ENCODE data around the gene MAPK6.

The MAPK6 gene

DNA sequence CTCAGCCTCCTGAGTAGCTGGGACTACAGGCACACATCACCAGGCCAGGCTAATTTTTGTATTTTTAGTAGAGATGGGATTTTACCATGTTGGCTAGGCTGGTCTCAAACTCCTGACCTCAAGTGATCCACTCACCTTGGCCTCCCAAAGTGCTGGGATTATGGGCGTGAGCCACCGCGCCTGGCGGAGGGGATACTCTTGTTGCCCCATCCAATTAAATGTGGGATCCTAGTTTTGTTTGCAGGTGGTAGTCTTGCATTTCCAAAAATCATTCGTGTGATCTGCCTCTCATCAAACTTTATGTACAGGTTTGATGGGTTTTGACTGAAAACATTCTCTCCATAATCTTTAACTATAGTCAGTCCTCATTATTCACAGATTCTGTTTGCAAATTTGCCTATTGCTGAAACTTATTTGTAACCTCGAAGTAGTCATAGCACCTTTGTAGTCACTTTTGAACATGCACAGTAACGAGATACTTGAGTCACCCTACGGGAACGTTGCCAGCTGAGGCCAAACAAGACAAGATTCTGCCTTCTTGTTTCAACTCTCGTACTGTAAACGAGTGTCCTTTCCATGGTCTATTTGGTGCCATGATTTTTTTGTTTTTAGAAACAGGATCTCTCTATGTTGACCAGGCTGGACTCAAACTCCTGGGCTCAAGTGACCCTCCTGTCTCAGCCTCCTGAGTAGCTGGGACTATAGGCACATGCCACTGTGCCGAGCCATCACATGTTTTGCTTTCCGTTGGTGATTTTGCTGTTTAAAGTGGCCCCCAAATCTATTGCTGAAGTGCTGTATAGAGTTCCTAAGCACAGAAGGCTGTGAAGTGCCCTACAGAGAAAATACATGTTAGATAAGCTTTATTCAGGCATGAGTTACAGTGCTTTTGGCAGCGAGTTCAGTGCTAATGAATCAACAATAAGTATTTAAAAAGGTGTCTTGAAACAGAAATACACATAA lies 8.1 kb upstream of the MAPK6 start:
- DNase-seq (ENCODE audit: low read depth in 2 of 2) = no peak

DNA sequence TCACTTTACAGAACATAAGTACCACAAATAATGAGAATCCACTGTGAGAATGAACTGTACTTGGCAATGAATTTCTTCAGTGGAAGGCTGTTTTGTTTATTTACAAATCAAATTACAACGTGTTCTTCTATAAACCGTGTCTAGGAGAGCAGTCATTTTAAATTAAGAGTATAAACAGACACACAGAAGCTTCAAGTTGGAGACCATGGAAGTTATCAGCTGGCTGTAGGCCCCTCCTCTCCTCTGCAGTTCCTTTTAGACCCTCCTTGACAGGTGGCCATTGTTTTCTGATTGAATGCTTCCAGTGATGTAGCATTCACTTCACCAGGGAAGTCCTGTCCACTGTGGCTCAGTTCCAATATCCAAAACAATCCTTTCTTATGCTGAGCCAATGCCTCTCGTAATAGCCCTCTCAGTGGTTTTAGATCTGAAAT lies 7.3 kb upstream of the MAPK6 start:
- no peak for DNase-seq (ENCODE audit: low read depth in 2 of 2)

DNA sequence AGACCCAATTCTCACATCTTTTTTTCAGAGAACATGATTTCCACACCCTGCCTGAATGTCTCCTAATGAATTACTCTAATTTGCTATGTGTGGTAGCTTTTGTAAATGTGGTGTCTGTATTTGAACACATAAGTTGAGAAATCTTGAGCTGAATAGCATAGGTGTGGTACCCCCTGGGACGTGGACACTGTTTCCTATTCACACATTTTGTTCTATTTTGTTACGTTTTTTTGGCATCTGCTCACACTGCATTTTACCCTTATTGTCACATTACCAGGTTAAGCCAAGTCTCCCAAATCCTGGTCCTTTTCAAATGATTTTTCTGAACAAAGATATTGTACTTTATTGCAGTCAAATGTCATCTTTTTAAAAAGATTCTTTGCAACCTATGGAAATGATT lies 6.8 kb upstream of the MAPK6 start:
- DNase-seq (ENCODE audit: low read depth in 2 of 2) = no peak

DNA sequence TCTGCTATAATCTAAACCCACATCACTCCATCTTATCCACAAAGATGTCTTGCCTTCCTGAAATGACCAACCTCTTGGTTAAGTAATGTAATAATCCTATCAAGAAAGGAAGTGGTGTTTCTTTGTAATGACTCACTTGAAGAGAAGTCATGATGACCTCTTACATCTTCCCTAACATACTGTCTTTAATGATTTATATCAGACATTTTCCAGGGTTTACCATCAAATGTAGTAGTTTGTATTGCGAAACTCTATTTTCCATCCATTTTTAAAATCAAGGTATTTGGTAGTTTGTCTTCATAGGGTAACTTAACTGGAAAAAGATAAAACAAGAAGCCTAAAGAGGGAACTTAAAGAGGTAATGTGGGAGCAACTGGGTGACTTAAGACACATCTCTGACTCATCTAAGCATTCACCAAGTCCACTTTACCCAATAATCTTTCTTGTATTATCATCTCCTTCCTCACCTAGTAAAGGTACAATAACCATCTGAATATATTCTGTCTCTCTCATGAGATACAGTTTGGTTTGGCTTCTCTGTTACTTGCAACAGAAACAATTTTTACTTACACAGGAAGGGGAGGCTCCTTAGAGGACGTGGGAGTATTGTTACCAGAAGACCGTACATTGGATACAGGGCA lies 5.7 kb upstream of the MAPK6 start:
- DNase-seq (ENCODE audit: low read depth in 2 of 2) = no peak

DNA sequence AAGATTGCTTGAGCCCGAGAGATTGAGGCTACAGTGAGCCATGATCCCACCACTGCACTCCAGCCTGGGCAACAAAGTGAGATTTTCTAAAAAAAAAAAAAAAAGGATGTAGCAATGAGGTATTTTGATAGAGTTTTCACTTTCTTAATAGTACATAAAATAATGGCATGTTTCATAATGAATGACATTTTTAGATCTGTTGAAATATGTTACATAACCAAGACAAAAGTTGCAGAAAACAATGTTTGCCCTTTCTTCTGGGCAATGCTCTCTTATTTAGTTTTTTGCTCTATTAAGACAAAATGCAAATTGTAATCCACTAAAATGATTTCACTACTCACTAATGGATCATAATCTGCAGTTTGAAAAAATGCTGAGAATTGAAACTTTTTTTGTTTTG lies 4.4 kb upstream of the MAPK6 start:
- no peak for DNase-seq (ENCODE audit: low read depth in 2 of 2)

DNA sequence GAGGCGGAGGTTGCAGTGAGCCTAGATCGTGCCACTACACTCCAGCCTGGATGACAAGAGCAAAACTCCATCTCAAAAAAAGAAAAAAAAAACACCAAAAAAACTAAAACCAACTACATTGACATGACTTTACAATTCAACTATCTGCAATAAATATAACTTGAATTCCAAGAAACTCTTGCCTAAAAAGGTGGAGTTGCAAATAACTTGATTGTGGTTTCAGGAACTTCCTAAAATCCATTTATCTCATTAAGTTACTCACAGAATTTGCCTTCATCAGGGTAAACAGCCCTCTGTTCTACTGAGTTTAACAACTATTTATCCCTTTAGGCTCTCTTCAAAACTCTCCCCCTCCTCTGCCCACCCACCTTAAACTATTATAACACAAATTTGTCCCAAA lies 2.7 kb upstream of the MAPK6 start:
- no peak for DNase-seq (ENCODE audit: low read depth in 2 of 2)

DNA sequence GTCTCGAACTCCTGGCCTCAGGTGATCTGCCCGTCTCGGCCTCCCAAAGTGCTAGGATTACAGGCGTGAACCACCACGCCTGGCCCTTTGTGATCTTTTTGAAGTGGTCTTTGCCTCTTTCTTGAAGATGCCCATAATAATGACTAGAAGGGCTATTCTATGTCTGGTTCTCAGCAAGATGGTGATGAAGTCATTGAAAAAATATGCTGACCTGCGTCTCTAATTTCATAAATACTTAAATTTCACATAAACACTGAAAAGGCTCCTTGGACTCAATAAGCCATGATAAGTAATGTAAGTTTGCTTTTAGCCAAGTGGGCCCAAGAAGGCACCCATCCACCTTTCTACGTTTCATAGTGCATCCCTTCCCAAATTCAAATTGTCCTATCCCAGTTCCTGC lies 775 bp upstream of the MAPK6 start:
- DNase-seq (ENCODE audit: low read depth in 2 of 2) = no peak

DNA sequence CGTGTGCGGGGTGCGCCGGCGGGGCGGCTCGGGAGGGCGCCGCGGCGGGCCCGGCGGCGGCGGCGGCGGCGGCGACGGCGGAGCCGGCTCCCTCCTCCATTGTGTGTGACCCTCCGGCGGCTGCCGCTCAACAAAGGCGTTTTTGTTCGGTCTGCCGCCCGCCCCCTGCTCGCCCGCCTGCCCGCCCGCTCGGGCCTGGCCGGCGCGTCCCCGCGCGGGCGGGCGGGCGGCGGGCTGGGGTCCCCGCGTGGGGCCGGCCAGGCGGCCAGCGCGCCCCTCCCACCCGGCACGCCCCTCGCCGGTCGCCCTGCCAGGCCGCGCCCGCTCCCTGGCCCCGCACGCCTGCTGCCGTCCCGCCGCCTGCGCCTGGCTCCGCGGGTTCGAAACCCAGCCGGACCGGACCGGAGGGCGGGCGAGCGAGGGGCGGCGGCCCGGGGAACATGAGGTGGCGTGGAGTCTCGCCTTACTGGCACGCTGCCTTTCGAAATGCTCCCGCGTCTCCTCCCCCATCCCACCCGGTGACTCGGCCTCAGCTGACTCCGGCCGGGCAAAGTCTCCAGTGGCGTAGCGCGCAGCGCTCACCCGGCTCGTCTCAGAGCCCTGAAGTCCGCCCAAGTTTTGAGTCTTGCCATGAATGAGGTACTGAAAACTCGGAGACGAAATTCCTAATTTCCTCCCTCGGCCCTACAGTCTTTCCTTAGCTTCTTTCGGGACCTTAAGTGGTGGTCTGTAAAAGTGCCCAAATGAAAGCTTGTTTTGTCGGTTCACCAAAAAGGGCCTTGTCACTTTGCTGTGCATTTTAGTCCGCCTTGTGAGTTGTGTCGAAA lies 588 bp downstream of the MAPK6 start:
- DNase-seq (ENCODE audit: low read depth in 2 of 2) = peak; percentile 23 to 44

DNA sequence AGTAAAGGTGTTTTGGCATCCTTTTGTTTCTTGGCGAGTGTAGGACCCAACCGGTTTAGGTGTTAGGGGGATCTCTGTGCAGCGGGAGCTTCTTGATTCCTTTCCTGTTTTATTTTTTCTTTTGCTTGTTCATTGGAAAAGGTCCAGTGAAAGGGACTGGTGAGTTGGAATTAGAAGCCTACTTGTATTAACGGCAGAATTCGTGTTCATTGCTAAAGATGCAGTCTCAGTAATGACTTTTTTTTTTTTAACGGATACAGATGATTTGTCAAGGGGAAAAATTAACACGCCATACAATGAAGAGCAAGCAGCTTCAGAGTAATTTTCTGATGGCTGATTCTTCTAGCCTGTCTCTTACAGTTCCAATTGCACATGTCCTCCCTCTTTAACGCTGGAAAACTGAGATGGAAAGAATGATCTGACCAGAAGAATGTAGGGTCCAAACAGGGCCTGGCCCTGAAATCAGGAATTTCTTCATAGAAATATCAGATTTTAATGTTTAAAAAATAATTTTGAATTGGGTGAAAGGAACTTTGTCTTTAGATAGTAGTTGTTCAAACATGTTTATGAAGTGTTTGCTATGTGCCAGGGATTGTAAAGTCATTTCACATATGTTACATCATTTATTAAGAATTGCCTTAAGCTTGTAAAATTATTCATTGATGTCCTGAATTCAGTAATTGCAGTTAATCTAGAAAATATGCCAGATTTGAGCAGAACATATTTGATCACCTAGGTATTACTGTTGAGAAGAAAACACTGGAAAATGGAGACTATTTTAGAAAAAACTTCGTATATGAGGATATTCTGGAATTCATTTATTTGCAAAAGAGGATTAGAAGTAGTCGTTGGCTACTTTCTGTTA lies 1.4 kb downstream of the MAPK6 start:
- no peak for DNase-seq (ENCODE audit: low read depth in 2 of 2)

DNA sequence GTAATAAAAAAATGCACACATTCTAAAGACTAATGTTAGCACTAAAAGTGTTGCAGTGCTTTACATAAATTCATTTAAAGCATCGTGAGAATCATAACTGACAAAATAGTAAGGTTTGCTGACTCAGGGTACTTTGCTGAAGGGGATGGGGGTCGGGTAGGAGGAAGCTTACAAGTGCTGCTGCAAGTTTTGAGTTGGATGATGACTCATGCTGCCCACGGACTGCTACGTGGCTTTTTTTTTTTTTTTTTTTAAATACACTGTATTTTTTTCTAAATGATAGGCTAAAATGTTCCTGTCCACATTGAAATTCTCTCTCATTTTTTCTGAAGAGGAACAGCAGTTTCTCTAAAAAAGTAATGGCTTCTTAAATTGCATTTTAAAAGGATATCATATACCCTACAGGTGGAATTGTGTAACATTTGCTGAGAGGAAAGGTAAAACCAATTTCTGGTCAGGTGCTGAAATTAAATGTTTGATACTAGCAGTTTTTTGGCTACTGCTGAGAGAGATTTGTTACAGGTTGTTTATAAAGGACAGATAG lies 2.2 kb downstream of the MAPK6 start:
- DNase-seq (ENCODE audit: low read depth in 2 of 2) = peak; percentile 35 to 67

DNA sequence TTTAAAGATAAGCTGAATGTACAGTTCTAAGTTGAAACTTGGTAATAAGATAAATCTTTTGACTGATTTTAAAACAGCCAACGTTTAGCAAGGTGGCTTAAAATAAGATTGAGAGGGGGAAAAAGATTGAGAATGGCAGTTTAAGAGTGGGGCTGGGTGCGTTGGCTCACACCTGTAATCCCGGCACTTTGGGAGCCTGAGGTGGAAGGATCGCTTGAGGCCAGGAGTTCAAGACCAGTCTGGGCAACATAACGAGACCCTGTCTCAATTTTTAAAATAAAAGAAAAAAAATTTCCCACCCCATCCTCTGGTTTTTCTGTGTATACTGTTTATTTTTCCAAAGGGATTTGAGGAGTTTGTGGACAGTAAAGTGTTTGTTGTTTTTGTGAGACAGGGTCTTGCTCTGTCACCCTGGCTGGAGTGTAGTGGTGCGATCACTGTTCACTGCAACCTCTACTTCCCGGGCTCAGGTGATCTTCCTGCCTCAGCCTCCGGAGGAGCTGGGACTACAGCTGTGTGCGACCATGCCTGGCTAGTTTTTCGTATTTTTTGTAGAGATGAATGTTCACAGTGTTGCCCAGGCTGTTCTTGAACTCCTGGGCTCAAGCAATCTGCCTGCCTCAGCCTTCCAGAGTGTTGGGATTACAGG lies 3.0 kb downstream of the MAPK6 start:
- no peak for DNase-seq (ENCODE audit: low read depth in 2 of 2)

DNA sequence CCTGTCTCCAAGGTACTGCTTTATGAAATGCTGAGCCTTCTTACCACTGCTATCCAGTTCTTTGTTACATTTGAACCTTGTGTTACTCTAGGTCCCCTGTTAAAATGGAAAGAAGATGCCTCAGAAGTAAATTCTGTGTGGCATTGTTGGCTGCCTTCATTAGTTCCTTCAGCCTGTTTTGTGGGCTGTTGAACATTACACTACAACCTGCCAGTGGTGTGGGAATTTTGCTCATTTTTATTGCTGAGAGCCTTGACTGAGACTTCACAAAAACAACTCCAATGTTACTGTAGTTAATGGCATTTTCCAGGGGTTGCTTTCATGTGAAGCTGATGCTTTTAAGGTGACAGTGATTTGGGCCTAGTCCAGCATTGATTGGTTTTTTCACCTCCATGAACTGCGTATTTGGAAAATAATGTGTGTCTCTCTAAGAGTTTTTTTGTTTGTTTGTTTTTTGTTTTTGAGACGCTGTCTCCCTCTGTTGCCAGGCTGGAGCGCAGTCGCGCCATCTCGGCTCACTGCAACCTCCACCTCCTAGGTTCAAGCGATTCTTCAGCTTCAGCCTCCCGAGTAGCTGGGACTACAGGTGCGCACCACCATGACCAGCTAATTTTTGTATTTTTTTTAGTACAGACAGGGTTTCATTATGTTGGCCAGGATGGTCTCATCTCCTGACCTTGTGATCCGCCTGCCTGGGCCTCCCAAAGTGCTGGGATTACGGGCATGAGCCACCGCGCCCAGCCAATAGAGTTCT lies 4.3 kb downstream of the MAPK6 start:
- DNase-seq (ENCODE audit: low read depth in 2 of 2) = no peak

DNA sequence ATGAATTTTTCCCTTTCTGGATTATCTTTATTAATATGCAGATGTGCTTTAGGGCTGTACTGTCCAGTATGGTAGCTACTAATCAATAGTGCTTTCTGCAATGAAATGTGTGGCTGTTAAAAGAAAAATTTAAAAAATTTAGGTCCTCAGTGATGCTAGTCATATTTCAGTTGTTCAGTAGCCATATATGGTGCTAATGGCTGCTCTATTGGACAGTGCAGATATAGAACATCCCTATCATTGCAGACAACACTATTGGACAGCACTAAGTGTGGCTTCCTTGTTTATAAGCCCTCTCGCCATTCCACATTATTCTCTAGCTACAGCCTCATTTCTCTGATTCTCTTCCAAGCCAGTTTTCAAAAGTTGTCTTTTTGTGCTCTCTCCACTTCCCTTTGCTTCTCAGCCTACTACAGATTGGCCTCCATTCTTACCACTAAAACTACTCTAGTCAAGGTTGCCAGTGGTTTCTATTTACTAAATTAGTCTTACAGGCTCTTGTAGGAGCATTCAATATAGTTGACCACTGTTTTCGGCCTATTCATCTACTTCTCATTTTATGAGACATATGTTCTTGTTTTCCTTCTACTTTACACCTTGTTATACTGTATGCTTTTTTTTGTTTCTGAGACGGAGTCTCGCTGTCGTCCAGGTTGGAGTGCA lies 9.5 kb downstream of the MAPK6 start:
- DNase-seq (ENCODE audit: low read depth in 2 of 2) = no peak

DNA sequence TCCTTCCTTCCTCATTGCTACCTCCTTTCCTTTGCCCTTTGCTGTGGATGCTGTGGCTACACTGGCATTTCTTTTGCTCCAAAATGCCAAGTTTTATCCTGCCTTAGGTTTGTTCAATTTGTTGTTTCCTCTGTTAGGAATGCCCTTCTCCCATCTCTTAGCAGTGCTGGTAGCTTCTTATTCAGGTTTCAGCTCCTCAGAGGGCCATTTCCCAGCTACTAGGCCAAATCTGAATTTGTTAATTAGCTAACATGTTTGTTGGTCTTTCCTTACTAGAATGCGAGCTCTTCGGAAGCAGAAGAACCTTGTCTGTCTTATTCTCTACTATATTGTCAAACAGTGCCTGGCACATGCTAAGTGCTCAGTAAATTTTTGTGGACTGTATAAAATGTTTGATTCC lies 11.0 kb downstream of the MAPK6 start:
- no peak for DNase-seq (ENCODE audit: low read depth in 2 of 2)

DNA sequence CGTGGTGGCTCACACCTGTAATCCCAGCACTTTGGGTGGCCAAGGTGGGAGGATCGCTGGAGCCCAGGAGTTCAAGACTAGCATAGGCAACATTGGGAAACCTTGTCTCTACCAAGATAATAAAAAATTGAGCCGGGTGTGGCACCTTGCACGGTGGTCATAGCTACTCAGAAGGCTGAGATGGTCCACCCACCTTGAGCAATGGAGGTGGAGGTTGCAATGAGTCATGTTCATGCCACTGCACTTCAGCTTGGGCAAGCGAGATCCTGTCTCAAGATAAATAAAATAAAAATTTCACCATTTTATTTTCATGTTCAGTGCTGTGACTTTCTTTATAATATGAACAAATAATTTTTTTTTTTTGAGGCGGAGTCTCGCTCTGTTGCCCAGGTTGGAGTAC lies 12.5 kb downstream of the MAPK6 start:
- no peak for DNase-seq (ENCODE audit: low read depth in 2 of 2)

DNA sequence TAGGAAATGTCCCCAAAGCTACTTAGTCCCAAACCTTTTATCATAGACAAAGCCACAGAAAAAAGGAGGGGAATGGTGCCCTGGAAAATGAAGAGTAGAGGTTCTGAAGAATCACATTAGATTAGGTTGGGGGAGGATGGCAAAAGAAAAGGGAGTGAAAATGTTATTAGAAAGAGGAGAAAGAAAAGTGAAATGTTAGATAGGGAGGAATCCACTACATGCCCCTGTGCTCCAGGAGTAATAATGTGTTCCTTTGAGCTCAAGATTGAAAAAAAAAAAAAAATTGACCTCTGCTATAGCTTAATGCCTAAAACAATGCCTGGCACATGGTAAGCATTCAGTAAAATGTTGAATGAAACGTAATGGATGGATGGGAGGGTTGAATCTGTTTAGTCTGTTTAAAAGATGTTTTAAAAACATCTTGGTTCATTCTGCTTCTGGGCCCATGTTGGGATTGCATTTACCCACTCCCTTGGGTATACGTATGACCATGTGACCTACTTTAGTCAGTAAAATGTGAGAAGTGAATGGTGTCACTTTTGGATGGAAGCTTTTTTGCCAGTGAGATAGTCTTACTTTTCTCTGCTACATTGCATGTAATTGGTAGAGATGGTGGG lies 19.0 kb downstream of the MAPK6 start:
- DNase-seq (ENCODE audit: low read depth in 2 of 2) = no peak

DNA sequence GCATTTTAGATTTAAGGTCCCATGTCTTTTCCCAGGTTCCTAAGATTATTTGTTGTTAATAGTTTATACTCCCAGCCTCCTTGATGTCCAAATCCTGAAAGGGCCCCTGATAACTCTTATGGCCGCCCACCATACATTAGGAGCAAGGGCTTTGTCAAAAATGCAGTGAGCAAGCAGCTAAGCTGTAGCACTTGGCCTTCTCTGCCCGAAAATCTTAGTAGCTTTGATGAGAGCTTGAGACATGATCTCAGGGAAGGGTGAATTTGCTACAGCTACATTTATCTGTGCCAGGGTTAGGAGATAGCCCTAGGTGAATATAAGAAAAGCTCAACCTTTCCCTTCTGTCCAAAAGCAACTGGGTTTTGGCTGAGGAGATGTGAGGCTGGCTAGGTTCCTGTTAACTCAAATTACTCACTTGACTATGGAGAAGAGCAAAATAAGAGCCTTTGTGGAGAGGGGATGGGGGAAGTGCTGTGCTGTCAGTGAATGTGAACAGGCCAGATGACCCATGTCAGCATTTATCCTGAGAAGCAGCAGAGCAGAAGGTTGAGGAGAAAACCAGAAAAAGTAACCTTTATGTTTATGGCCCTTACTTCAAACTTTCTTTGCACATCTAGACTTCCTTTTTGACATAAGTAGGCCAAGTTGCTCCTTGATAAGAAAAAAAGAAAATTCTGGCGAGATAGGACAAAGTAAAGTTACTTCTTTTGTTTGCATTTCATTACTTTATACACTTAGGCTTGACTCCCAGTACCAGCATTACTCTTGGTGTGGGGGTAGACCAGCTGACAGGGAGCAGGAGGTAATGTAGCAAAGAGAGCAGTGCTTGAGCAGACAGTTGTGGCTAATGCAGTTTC lies 21.1 kb downstream of the MAPK6 start:
- no peak for DNase-seq (ENCODE audit: low read depth in 2 of 2)
